Panc1 (cell line): ENCODE measurements around the gene BABAM2. TPM values are rescaled to one million over a fixed set of nuclear protein-coding genes. Genes with fewer than 3 reads are reported as not detected.

ENCODE experiments used
- ATAC-seq: fragments of 200-7000 bp; cut with Tn5 transposase; 2 replicates; pipeline ENCODE4 v1.9.1; 2020; ENCODE audit warnings: mild to moderate bottlenecking, moderate library complexity
- BruUV-seq: library from RNA; stranded (reverse); fragments of 400-500 nt; replicated peaks from 2 replicates; lab custom pipeline; 2021; lab: Mats Ljungman, UMichigan
- CTCF ChIA-PET: fragments of 300-600 bp; sonication (Branson Sonifier 250); formaldehyde crosslinking; loops from one replicate; lab custom pipeline; 2022; ENCODE audit warnings: antibody characterized with exemption; lab: Charles Lee
- POLR2A ChIA-PET: fragments of 300-600 bp; sonication (Branson Sonifier 250); formaldehyde crosslinking; loops from one replicate; lab custom pipeline; 2022; ENCODE audit warnings: antibody characterized with exemption; lab: Charles Lee
- DNase-seq: peaks from one replicate; pipeline ENCODE4 v3.0.0-alpha.2; 2010; ENCODE audit warnings: low read depth, low spot score
- H3K27ac ChIP-seq: 2 replicates; pipeline ENCODE4 v1.5.1; 2011; ENCODE audit warnings: mild to moderate bottlenecking, low read length, inconsistent platforms
- H3K27me3 ChIP-seq: fragments of 200-500 bp; sonication (Bioruptor generic); 2 replicates; pipeline ENCODE4 v1.6.0; 2014; ENCODE audit warnings: low read length, inconsistent platforms; ENCODE audit not compliant: control insufficient read depth, insufficient read depth
- H3K36me3 ChIP-seq: fragments of 200-500 bp; sonication (Bioruptor generic); 2 replicates; pipeline ENCODE4 v1.5.1; 2014; ENCODE audit warnings: inconsistent platforms, mild to moderate bottlenecking, low read length, moderate library complexity; ENCODE audit not compliant: control insufficient read depth, insufficient read depth
- H3K4me1 ChIP-seq: 2 replicates; pipeline ENCODE4 v1.5.1; 2011; ENCODE audit warnings: inconsistent platforms, mild to moderate bottlenecking, low read length, moderate library complexity; ENCODE audit not compliant: control insufficient read depth, insufficient read depth
- H3K4me3 ChIP-seq, 2 experiments: 2 replicates each; pipeline ENCODE4 v1.5.1; 2011 to 2012; ENCODE audit warnings: low read depth in 2 of 2, low read length in 2 of 2, mild to moderate bottlenecking in 2 of 2, inconsistent platforms in 1 of 2, moderate library complexity in 1 of 2
- H3K9me3 ChIP-seq: fragments of 200-500 bp; sonication (Bioruptor generic); 2 replicates; pipeline ENCODE4 v1.5.1; 2014; ENCODE audit warnings: low read depth, mild to moderate bottlenecking, inconsistent platforms, low read length, moderate library complexity; ENCODE audit not compliant: control insufficient read depth, insufficient read depth
- POLR2AphosphoS5 ChIP-seq: IDR thresholded peaks from 2 replicates; pipeline ENCODE4 v1.6.1; 2012; ENCODE audit warnings: mild to moderate bottlenecking, low read depth, low read length, moderate library complexity
- SIN3A ChIP-seq: IDR thresholded peaks from 2 replicates; pipeline ENCODE4 v1.6.1; 2012; ENCODE audit warnings: low read depth, mild to moderate bottlenecking, low read length, moderate library complexity, borderline replicate concordance; ENCODE audit not compliant: insufficient read depth
- TCF7L2 ChIP-seq: IDR thresholded peaks from 2 replicates; pipeline ENCODE4 v1.6.1; 2011; ENCODE audit warnings: mild to moderate bottlenecking, low read depth, low read length, inconsistent platforms
- in situ Hi-C: cut with HindIII; loops from 2 replicates; pipeline ENCODE4 v1.10.0; 2016; ENCODE audit warnings: low sequenced_read_pairs, low pct_unique_long_range_greater_than_20kb
- intact Hi-C: fragments of 100-400 bp; cut with micrococcal nuclease; formaldehyde crosslinking; loops from one replicate; pipeline ENCODE4 v1.10.0; 2022; ENCODE audit not compliant: unreplicated experiment
- total RNA-seq: library from RNA; stranded (reverse); gene quantifications from one replicate; pipeline ENCODE4 v1.2.1, GENCODE V29; 2021; ENCODE audit not compliant: unreplicated experiment
- TF ChIP-seq, protein P1 (sequence below): fragments of 450-650 bp; IDR thresholded peaks from 2 replicates; pipeline ENCODE4 v1.5.1; 2017; ENCODE audit warnings: mild to moderate bottlenecking
- TF ChIP-seq, protein P2 (sequence below), 2 experiments: IDR thresholded peaks; 2 replicates each; pipeline ENCODE4 v1.6.1; 2011 to 2012; ENCODE audit warnings: low read depth in 2 of 2, control low read depth in 1 of 2, low read length in 1 of 2, mild to moderate bottlenecking in 1 of 2, moderate library complexity in 1 of 2; ENCODE audit not compliant: insufficient read depth in 1 of 2

BABAM2 gene
- total RNA-seq, 1 experiment from 2014 or later = 31.2 TPM

DNA sequence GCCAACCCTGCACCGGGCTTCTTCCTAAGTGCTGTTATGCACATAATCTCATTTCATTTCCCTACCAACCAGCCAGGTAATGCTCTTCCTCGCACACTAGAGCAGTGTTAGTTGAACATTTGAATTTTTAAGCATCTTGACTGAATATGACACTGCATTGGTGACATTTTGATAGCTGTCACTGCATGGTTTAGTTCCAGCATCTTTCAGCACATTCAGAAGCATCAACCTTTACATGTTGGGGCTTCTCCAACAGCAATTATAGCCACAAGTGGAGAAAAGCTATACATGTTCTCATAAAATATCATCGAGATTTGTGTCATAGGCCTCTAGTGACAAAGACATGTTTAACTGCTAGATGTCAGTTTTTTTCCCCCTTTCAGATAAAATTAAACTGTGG, 272.0 kb downstream of the BABAM2 start:
- no TSS peak for BruUV-seq
- ATAC-seq = no peak
- in situ Hi-C loops = no loop called here
- POLR2A ChIA-PET = no interaction called here
- Histone ChIP-seq H3K4me3 (no peak overlapping the region), H3K9me3 (no peaks in the 10 kb centered on the region), H3K27me3 (no peaks in the 10 kb centered on the region), H3K4me1 (no peaks in the 10 kb centered on the region), H3K36me3 (no peaks in the 10 kb centered on the region), H3K27ac (no peak overlapping the region)
- DNase-seq = no peak
- intact Hi-C loops = no loop called here
- CTCF ChIA-PET = no interaction called here
- TF ChIP-seq, protein P1, sequence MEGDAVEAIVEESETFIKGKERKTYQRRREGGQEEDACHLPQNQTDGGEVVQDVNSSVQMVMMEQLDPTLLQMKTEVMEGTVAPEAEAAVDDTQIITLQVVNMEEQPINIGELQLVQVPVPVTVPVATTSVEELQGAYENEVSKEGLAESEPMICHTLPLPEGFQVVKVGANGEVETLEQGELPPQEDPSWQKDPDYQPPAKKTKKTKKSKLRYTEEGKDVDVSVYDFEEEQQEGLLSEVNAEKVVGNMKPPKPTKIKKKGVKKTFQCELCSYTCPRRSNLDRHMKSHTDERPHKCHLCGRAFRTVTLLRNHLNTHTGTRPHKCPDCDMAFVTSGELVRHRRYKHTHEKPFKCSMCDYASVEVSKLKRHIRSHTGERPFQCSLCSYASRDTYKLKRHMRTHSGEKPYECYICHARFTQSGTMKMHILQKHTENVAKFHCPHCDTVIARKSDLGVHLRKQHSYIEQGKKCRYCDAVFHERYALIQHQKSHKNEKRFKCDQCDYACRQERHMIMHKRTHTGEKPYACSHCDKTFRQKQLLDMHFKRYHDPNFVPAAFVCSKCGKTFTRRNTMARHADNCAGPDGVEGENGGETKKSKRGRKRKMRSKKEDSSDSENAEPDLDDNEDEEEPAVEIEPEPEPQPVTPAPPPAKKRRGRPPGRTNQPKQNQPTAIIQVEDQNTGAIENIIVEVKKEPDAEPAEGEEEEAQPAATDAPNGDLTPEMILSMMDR = no peak
- TF ChIP-seq TCF7L2 = no peak

DNA sequence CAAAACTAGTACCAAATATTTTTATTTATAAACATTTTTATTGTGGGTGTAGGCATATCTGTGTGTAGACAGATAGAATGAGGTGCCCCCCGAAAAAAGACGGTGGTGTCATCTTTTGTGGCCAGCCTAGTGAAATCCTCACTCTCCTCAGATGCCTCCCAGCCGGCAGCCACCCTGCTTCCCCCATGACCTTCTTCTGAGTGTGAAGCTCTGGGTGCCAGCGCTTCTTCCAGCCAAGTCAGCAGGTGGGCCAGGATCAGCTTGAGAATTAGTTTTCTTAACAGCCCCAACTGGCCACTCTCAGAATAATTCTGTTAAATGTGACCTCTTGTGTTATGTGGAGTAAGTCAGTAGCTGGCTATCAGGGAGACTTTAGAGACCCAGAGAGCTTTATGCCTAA, 272.5 kb downstream of the BABAM2 start:
- in situ Hi-C loops = no loop called here
- ATAC-seq = no peak
- TF ChIP-seq TCF7L2 (no peak), POLR2AphosphoS5 (no peak), SIN3A (no peak)
- TF ChIP-seq, protein P2, sequence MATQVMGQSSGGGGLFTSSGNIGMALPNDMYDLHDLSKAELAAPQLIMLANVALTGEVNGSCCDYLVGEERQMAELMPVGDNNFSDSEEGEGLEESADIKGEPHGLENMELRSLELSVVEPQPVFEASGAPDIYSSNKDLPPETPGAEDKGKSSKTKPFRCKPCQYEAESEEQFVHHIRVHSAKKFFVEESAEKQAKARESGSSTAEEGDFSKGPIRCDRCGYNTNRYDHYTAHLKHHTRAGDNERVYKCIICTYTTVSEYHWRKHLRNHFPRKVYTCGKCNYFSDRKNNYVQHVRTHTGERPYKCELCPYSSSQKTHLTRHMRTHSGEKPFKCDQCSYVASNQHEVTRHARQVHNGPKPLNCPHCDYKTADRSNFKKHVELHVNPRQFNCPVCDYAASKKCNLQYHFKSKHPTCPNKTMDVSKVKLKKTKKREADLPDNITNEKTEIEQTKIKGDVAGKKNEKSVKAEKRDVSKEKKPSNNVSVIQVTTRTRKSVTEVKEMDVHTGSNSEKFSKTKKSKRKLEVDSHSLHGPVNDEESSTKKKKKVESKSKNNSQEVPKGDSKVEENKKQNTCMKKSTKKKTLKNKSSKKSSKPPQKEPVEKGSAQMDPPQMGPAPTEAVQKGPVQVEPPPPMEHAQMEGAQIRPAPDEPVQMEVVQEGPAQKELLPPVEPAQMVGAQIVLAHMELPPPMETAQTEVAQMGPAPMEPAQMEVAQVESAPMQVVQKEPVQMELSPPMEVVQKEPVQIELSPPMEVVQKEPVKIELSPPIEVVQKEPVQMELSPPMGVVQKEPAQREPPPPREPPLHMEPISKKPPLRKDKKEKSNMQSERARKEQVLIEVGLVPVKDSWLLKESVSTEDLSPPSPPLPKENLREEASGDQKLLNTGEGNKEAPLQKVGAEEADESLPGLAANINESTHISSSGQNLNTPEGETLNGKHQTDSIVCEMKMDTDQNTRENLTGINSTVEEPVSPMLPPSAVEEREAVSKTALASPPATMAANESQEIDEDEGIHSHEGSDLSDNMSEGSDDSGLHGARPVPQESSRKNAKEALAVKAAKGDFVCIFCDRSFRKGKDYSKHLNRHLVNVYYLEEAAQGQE (IDR thresholded peaks at IDR 0.05; ENCODE audit: insufficient read depth in 1 of 2, low read depth in 2 of 2, low read length in 1 of 2) = no peak
- TF ChIP-seq, protein P1 = no peak
- no peak for DNase-seq
- Histone ChIP-seq H3K36me3 (no peaks in the 10 kb centered on the region), H3K4me1 (no peaks in the 10 kb centered on the region), H3K9me3 (no peaks in the 10 kb centered on the region), H3K27me3 (no peaks in the 10 kb centered on the region), H3K27ac (no peak overlapping the region), H3K4me3 (no peak overlapping the region)
- BruUV-seq = no TSS peak
- ChIA-PET CTCF (no interaction called here), POLR2A (no interaction called here)
- intact Hi-C loops = no loop called here
